Measurements from ENCODE around the gene TNS1.

- TF ChIP-seq CTCF (IDR thresholded peaks at IDR 0.05) (no peak), RAD21 (IDR thresholded peaks at IDR 0.05; ENCODE audit: low read length) (no peak), CHD2 (IDR thresholded peaks at IDR 0.05; ENCODE audit: low read length, partially characterized antibody) (no peak), FOXM1 (IDR thresholded peaks at IDR 0.05; ENCODE audit: low read depth) (no peak), EP300 (IDR thresholded peaks at IDR 0.05; ENCODE audit: borderline replicate concordance in 1 of 2, low read depth in 1 of 2, low read length in 1 of 2) (no peak), SMC3 (IDR thresholded peaks at IDR 0.05; ENCODE audit: low read depth, low read length) (no peak), FOSL2 (IDR thresholded peaks at IDR 0.05; ENCODE audit: borderline replicate concordance, low read depth) (no peak), POLR2AphosphoS5 (IDR thresholded peaks at IDR 0.05; ENCODE audit: low read depth, low read length) (no peak), ELF1 (IDR thresholded peaks at IDR 0.05) (no peak), RXRA (IDR thresholded peaks at IDR 0.05; ENCODE audit: borderline replicate concordance, low read depth) (no peak), REST (IDR thresholded peaks at IDR 0.05; ENCODE audit: low read depth, low read length) (no peak)
- TF ChIP-seq, protein P1, sequence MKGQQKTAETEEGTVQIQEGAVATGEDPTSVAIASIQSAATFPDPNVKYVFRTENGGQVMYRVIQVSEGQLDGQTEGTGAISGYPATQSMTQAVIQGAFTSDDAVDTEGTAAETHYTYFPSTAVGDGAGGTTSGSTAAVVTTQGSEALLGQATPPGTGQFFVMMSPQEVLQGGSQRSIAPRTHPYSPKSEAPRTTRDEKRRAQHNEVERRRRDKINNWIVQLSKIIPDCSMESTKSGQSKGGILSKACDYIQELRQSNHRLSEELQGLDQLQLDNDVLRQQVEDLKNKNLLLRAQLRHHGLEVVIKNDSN (IDR thresholded peaks at IDR 0.05; ENCODE audit: borderline replicate concordance, low read depth), result no peak
- TF ChIP-seq, protein P2, sequence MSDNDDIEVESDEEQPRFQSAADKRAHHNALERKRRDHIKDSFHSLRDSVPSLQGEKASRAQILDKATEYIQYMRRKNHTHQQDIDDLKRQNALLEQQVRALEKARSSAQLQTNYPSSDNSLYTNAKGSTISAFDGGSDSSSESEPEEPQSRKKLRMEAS (IDR thresholded peaks at IDR 0.05; ENCODE audit: low read depth), result no peak
- TF ChIP-seq, protein P3, sequence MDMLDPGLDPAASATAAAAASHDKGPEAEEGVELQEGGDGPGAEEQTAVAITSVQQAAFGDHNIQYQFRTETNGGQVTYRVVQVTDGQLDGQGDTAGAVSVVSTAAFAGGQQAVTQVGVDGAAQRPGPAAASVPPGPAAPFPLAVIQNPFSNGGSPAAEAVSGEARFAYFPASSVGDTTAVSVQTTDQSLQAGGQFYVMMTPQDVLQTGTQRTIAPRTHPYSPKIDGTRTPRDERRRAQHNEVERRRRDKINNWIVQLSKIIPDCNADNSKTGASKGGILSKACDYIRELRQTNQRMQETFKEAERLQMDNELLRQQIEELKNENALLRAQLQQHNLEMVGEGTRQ (IDR thresholded peaks at IDR 0.05; ENCODE audit: borderline replicate concordance, low read depth, low read length), result no peak
These were observed 213.0 kb downstream of the TNS1 start for GRCh38 chr2:217789736-217790181.
